ENCODE results near the gene MPHOSPH8. TPM values are rescaled to one million over a fixed set of nuclear protein-coding genes. Genes with fewer than 3 reads are reported as not detected.

The MPHOSPH8 gene
- total RNA-seq, 1 donor from 2014 or later, result 43.6 TPM

GRCh38 chr13:19720039-19720438 lies 86.6 kb downstream of the MPHOSPH8 start:
- TF ChIP-seq CTCF (IDR thresholded peaks at IDR 0.05), result no peak
- Mint-ChIP-seq H3K36me3 (ENCODE audit: low read depth) (peaks cover 58% of the 10 kb centered on the region), H3K27ac (no peak overlapping the region), H3K4me3 (no peak overlapping the region), H3K27me3 (no peaks in the 10 kb centered on the region), H3K9me3 (no peaks in the 10 kb centered on the region), H3K4me1 (peaks cover 1% of the 10 kb centered on the region)
- POLR2A ChIA-PET, result no interaction called here
- intact Hi-C loops (cut with micrococcal nuclease), result no loop called here
- DNase-seq (no peak), ATAC-seq (ENCODE audit: low read depth) (no peak)
- CTCF ChIA-PET, result no interaction called here

Other genes with a start within 250 kb of the MPHOSPH8 start
- gene TPTE2, start 72.1 kb upstream of the MPHOSPH8 start, total RNA-seq, result not detected in 2 replicates
- gene PSPC1, start 149.3 kb downstream of the MPHOSPH8 start, total RNA-seq, result 75.3 and 75.6 TPM in 2 replicates
- gene ZMYM5, start 230.0 kb downstream of the MPHOSPH8 start, total RNA-seq, result 14.1 and 17.1 TPM in 2 replicates